GM12801 (cell line): ENCODE measurements around the gene FOCAD.

Experiments
- CTCF ChIP-seq: IDR thresholded peaks from one replicate; pipeline ENCODE4 v1.5.1; 2011; ENCODE audit warnings: control low read depth; ENCODE audit not compliant: insufficient read length; ENCODE audit errors: extremely low read depth

Gene FOCAD

DNA sequence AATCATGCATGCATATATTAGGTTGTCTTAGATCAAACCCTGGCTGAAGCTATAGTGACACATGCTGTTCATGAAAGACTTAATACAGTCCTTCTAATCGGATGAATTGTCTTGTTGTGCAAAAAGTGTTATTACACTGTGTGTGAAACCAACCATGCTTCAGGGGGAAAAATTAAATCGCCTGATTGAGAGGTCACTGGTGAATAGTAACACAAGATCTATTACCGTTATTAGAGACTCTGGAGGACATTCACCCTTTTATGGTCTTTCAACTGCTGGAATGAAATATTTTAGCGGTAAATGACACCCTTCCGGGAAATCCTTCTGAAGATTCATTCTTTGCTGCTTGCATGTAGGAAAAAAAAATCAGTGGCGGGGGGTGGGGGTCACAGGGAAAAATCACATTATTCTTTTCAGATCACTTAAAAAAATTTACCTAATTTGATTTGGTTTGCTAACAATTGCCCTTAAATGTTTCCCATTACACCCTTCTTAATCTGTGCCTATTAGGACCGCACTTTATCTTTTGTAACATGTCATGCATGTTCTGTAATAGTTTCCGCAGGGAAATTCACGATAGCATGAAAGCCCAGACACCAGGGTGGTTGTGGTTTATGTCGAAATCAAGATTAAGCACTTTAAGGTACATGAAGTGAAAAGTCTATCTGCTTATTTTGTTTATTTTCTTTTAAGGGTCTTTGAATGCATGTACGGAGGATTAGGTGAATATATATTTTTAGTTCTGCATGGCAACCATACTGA lies 120.6 kb downstream of the FOCAD start:
- TF ChIP-seq CTCF: no peak

- no peak for TF ChIP-seq CTCF
Observed at GRCh38 chr9:20805766-20806165, 121.7 kb downstream of the FOCAD start.

- no peak for TF ChIP-seq CTCF
Observed at GRCh38 chr9:20808002-20808401, 123.9 kb downstream of the FOCAD start.

DNA sequence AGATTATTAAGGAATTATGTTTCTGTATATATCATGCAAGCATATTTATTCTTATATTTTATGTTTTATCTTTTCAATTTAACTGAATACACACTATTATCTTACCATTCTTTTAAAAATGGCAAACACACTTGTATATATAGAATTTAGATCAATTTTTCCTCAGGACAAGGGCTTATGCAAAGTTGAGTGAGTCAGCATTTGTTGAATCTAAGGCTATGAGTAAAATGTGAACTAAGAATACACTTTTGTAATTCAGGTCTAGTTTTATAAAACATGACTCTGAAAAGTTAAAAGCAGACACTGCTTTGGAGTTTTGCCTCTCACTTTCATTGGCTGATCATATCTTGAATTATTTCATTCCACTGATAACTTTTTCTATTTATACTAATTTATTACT lies 127.8 kb downstream of the FOCAD start:
- TF ChIP-seq CTCF: no peak

GRCh38 chr9:20815923-20816703 lies 132.1 kb downstream of the FOCAD start:
- TF ChIP-seq CTCF: no peak

GRCh38 chr9:20823051-20823450 lies 139.0 kb downstream of the FOCAD start:
- no peak for TF ChIP-seq CTCF

- TF ChIP-seq CTCF: no peak
Observed at GRCh38 chr9:20831028-20831427, 147.0 kb downstream of the FOCAD start.
